Fibroblast of skin of left quadriceps (primary cell): ENCODE measurements around the gene COL19A1.

ENCODE experiments used
- DNase-seq, 2 experiments: peaks; one replicate each; pipeline ENCODE4 v3.0.0-alpha.2; 2013; ENCODE audit warnings: low read depth in 2 of 2

Gene COL19A1

GRCh38 chr6:70221715-70222438 lies 355.5 kb downstream of the COL19A1 start:
- DNase-seq, result no peak

- DNase-seq, result no peak
These were observed 356.0 kb downstream of the COL19A1 start for GRCh38 chr6:70222439-70222749.

- DNase-seq, result no peak
These were observed 358.7 kb downstream of the COL19A1 start for GRCh38 chr6:70225055-70225454.

- no peak for DNase-seq
These were observed 365.0 kb downstream of the COL19A1 start for GRCh38 chr6:70231311-70231710.

- DNase-seq, result no peak
These were observed 368.3 kb downstream of the COL19A1 start for GRCh38 chr6:70234561-70235236.

GRCh38 chr6:70236343-70236742 lies 370.0 kb downstream of the COL19A1 start:
- DNase-seq, result no peak

- DNase-seq, result no peak
These were observed 374.7 kb downstream of the COL19A1 start for GRCh38 chr6:70241031-70241430.

- DNase-seq, result no peak
These were observed 375.6 kb downstream of the COL19A1 start for GRCh38 chr6:70241991-70242420.

- DNase-seq, result no peak
These were observed 379.8 kb downstream of the COL19A1 start for GRCh38 chr6:70246118-70246517.

- DNase-seq, result no peak
These were observed 386.2 kb downstream of the COL19A1 start for GRCh38 chr6:70252604-70253003.

- no peak for DNase-seq
These were observed 387.6 kb downstream of the COL19A1 start for GRCh38 chr6:70253923-70254322.

- DNase-seq, result no peak
These were observed 388.4 kb downstream of the COL19A1 start for GRCh38 chr6:70254784-70255183.

- DNase-seq, result no peak
These were observed 391.5 kb downstream of the COL19A1 start for GRCh38 chr6:70257768-70258273.

GRCh38 chr6:70258483-70258882 lies 392.1 kb downstream of the COL19A1 start:
- no peak for DNase-seq
